Ishikawa (cell line): Measurements from ENCODE around the gene ARHGDIA.

Experiments
- CEBPB ChIP-seq: IDR thresholded peaks from 2 replicates; pipeline ENCODE4 v1.6.1; 2012
- EP300 ChIP-seq: IDR thresholded peaks from 2 replicates; pipeline ENCODE4 v1.6.1; 2012; ENCODE audit warnings: borderline replicate concordance
- FOXM1 ChIP-seq: IDR thresholded peaks from 2 replicates; pipeline ENCODE4 v1.6.1; 2012; ENCODE audit warnings: low read depth, borderline replicate concordance
- RAD21 ChIP-seq: IDR thresholded peaks from 2 replicates; pipeline ENCODE4 v1.6.1; 2012; ENCODE audit warnings: low read depth
- YY1 ChIP-seq: IDR thresholded peaks from 2 replicates; pipeline ENCODE4 v1.6.1; 2012; ENCODE audit warnings: low read depth
- TF ChIP-seq, protein P1 (sequence below): IDR thresholded peaks from 2 replicates; pipeline ENCODE4 v1.6.1; 2012
- TF ChIP-seq, protein P2 (sequence below): IDR thresholded peaks from 2 replicates; pipeline ENCODE4 v1.6.1; 2012; ENCODE audit warnings: low read depth, mild to moderate bottlenecking

- TF ChIP-seq, protein P1, sequence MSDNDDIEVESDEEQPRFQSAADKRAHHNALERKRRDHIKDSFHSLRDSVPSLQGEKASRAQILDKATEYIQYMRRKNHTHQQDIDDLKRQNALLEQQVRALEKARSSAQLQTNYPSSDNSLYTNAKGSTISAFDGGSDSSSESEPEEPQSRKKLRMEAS, result no peak
- TF ChIP-seq EP300, result no peak
- no peak for TF ChIP-seq CEBPB
- no peak for TF ChIP-seq RAD21
- TF ChIP-seq YY1, result no peak
- TF ChIP-seq, protein P2, sequence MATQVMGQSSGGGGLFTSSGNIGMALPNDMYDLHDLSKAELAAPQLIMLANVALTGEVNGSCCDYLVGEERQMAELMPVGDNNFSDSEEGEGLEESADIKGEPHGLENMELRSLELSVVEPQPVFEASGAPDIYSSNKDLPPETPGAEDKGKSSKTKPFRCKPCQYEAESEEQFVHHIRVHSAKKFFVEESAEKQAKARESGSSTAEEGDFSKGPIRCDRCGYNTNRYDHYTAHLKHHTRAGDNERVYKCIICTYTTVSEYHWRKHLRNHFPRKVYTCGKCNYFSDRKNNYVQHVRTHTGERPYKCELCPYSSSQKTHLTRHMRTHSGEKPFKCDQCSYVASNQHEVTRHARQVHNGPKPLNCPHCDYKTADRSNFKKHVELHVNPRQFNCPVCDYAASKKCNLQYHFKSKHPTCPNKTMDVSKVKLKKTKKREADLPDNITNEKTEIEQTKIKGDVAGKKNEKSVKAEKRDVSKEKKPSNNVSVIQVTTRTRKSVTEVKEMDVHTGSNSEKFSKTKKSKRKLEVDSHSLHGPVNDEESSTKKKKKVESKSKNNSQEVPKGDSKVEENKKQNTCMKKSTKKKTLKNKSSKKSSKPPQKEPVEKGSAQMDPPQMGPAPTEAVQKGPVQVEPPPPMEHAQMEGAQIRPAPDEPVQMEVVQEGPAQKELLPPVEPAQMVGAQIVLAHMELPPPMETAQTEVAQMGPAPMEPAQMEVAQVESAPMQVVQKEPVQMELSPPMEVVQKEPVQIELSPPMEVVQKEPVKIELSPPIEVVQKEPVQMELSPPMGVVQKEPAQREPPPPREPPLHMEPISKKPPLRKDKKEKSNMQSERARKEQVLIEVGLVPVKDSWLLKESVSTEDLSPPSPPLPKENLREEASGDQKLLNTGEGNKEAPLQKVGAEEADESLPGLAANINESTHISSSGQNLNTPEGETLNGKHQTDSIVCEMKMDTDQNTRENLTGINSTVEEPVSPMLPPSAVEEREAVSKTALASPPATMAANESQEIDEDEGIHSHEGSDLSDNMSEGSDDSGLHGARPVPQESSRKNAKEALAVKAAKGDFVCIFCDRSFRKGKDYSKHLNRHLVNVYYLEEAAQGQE, result no peak
- TF ChIP-seq FOXM1, result no peak
Measured at GRCh38 chr17:81884968-81885367, 13.8 kb upstream of the ARHGDIA start.
